Breast epithelium (tissue), 3 donors: ENCODE measurements around the gene SPTBN2.

ENCODE experiments used
- POLR2AphosphoS5 ChIP-seq, 3 donors: sonication (generic); formaldehyde crosslinking; IDR thresholded peaks; one replicate each; pipeline ENCODE4 v1.6.1; 2017; ENCODE audit warnings: antibody characterized with exemption in 3 of 3
- TF ChIP-seq, protein P1 (sequence below), 3 donors: fragments of 450-650 bp; IDR thresholded peaks; one replicate each; pipeline ENCODE4 v1.5.1; 2016 to 2017; ENCODE audit warnings: antibody characterized with exemption in 3 of 3, mild to moderate bottlenecking in 3 of 3, moderate library complexity in 3 of 3

DNA sequence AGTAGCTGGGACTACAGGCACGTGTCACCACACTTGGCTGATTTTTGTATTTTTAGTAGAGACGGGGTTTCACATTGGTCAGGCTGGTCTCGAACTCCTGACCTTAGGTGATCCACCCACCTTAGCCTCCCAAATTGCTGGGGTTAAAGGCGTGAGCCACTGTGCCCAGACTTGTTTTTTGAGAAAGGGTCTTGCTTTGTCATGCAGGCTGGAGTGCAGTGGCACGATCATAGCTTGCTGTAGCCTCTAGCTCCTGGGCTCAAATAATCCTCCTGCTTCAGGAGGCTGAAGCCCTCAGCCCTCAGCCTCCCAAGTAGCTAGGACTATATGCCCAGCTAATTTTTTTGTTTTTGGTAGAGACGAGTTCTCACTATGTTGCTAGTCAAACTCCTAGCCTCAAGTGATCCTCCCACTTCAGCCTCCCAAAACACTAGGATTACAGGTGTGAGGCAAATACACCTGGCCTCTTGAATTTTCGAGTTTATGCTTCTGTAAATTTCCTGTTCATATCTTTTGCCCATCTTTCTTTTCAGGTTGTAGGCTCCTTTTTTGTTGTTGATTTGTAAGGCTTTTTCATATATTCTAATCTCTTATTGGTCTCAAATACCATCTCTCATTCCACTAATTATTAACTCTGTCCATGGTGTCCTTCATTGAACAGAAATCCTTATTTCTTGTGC lies 47.9 kb downstream of the SPTBN2 start:
- TF ChIP-seq, protein P1, sequence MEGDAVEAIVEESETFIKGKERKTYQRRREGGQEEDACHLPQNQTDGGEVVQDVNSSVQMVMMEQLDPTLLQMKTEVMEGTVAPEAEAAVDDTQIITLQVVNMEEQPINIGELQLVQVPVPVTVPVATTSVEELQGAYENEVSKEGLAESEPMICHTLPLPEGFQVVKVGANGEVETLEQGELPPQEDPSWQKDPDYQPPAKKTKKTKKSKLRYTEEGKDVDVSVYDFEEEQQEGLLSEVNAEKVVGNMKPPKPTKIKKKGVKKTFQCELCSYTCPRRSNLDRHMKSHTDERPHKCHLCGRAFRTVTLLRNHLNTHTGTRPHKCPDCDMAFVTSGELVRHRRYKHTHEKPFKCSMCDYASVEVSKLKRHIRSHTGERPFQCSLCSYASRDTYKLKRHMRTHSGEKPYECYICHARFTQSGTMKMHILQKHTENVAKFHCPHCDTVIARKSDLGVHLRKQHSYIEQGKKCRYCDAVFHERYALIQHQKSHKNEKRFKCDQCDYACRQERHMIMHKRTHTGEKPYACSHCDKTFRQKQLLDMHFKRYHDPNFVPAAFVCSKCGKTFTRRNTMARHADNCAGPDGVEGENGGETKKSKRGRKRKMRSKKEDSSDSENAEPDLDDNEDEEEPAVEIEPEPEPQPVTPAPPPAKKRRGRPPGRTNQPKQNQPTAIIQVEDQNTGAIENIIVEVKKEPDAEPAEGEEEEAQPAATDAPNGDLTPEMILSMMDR (IDR thresholded peaks at IDR 0.05), result no peak
- TF ChIP-seq POLR2AphosphoS5 (IDR thresholded peaks at IDR 0.05), result no peak
